HepG2 (cell line): Measurements from ENCODE around the gene MRPL2. TPM values are rescaled to one million over a fixed set of nuclear protein-coding genes. Genes with fewer than 3 reads are reported as not detected.

ENCODE experiments used
- GABPB1 ChIP-seq: IDR thresholded peaks from 2 replicates; pipeline ENCODE4 v1.6.1; 2016; ENCODE audit warnings: mild to moderate bottlenecking, missing genetic modification reagents, moderate library complexity, missing compliant biosample characterization
- KLF6 ChIP-seq: IDR thresholded peaks from 2 replicates; pipeline ENCODE4 v1.8.0; 2016; ENCODE audit warnings: missing biosample characterization, missing genetic modification reagents
- MZF1 ChIP-seq: sonication (generic); formaldehyde crosslinking; IDR thresholded peaks from 2 replicates; pipeline ENCODE4 v1.8.1; 2023; ENCODE audit warnings: mild to moderate bottlenecking, missing genetic modification reagents, borderline replicate concordance
- NCOA2 ChIP-seq: sonication (generic); formaldehyde crosslinking; IDR thresholded peaks from 2 replicates; pipeline ENCODE4 v1.8.0; 2022; ENCODE audit warnings: inconsistent platforms
- NPAS2 ChIP-seq: sonication (generic); formaldehyde crosslinking; IDR thresholded peaks from 2 replicates; pipeline ENCODE4 v1.8.0; 2022; ENCODE audit warnings: mild to moderate bottlenecking, missing genetic modification reagents, borderline replicate concordance
- NRL ChIP-seq: sonication (generic); formaldehyde crosslinking; IDR thresholded peaks from 2 replicates; pipeline ENCODE4 v1.5.0; 2020; ENCODE audit warnings: missing genetic modification reagents, mild to moderate bottlenecking, moderate library complexity, borderline replicate concordance
- PLRG1 ChIP-seq: fragments of 450-650 bp; conservative IDR thresholded peaks from 2 replicates; pipeline ENCODE4 v1.6.1; 2016
- STAG1 ChIP-seq: sonication (generic); formaldehyde crosslinking; IDR thresholded peaks from 2 replicates; pipeline ENCODE4 v1.4.0; 2020; ENCODE audit warnings: missing genetic modification reagents
- TAF1 ChIP-seq: sonication (generic); formaldehyde crosslinking; IDR thresholded peaks from 2 replicates; pipeline ENCODE4 v1.4.0; 2020; ENCODE audit warnings: missing genetic modification reagents
- ZNF124 ChIP-seq: sonication (generic); formaldehyde crosslinking; IDR thresholded peaks from 2 replicates; pipeline ENCODE4 v1.4.0; 2020; ENCODE audit warnings: missing genetic modification reagents
- ZNF556 ChIP-seq: sonication (generic); formaldehyde crosslinking; IDR thresholded peaks from 2 replicates; pipeline ENCODE4 v1.4.0; 2020; ENCODE audit warnings: mild to moderate bottlenecking, missing genetic modification reagents, borderline replicate concordance
- polyA plus RNA-seq, 8 experiments: library from polyadenylated mRNA; depleted of rRNA in 3 of 8; stranded (reverse) in 7 of 8; unstranded in 1 of 8; fragments of >200 nt; fragmentation: Illumina TruSeq in 4 of 8; extraction: Trizol in 4 of 8; gene quantifications; 2 replicates each; pipeline versions ENCODE4 v1.2.1 to v1.2.3, GENCODE V29; 2011 to 2016; ENCODE audit warnings: low read depth in 4 of 8, missing spikeins in 1 of 8, mixed read lengths in 1 of 8; ENCODE audit not compliant: insufficient read depth in 1 of 8
- total RNA-seq, 5 experiments: library from RNA; depleted of rRNA; stranded (reverse); fragments of >200 nt; fragmentation: Illumina TruSeq; extraction: Trizol; gene quantifications; 2 replicates each; pipeline ENCODE4 v1.2.3, GENCODE V29; 2016; ENCODE audit warnings: low read depth in 1 of 5
- TF ChIP-seq, protein P1 (sequence below), 2 experiments: fragments of 450-650 bp in 1 of 2; sonication (generic) in 1 of 2; formaldehyde crosslinking in 1 of 2; IDR thresholded peaks; 2 replicates each; pipeline versions ENCODE4 v1.6.1 to v1.8.0; 2016 to 2022; ENCODE audit warnings: antibody characterized with exemption in 1 of 2, mild to moderate bottlenecking in 1 of 2, missing genetic modification reagents in 1 of 2
- TF ChIP-seq, protein P2 (sequence below): sonication (generic); formaldehyde crosslinking; IDR thresholded peaks from 2 replicates; pipeline ENCODE4 v1.4.0; 2020; ENCODE audit warnings: missing genetic modification reagents
- TF ChIP-seq, protein P3 (sequence below): sonication (generic); formaldehyde crosslinking; conservative IDR thresholded peaks from 2 replicates; pipeline ENCODE4 v1.4.0; 2020; ENCODE audit warnings: missing genetic modification reagents
- TF ChIP-seq, protein P4 (sequence below): sonication (generic); formaldehyde crosslinking; IDR thresholded peaks from 2 replicates; pipeline ENCODE4 v1.8.0; 2022; ENCODE audit warnings: low read depth, missing genetic modification reagents

MRPL2 gene
- total and polyA plus RNA-seq, 2 of the 13 experiments (the other 11 are each of a cell fraction or from before 2014, with no cell fraction given): 56.8 to 65.6 TPM

DNA sequence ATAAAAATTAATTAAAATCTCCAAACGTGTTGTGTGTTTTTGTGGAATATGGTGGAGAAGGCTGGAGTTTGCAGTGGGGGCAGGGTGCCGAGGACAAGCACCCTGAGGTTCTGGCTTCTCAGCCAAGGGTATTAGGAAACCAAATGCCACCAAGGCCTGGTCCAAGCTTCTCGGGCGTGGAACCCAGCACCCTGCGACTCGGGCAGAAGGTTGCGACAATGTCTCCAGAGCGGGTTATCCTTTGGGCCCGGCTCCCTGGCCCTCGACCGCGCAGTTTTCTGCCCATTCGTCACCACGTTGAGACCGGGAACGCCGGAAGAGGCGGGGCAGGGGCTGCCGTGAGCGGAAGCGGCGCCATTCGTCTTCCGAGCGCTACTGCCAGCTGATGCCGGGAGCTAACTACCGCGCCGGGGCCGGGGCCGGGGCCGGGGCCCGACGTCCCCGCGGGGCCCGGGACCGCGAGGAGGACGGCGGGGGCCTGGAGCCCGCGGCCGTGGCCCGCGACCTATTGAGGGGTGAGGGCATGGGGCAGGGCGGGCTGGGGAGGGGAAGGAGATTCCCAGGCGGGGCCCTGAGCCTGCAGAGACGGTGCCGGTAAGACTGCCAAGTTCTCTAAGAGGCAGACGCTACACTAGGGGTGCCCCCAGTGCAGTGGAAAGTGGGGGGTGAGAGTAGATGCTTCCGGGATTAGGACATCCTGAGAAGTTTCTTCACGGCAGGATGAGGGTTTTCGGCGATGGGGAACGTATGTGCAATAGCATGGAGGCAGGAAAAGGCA is 37.8 kb downstream of the MRPL2 start, which contains the start of gene RRP36 (continued):
- TF ChIP-seq, protein P1, sequence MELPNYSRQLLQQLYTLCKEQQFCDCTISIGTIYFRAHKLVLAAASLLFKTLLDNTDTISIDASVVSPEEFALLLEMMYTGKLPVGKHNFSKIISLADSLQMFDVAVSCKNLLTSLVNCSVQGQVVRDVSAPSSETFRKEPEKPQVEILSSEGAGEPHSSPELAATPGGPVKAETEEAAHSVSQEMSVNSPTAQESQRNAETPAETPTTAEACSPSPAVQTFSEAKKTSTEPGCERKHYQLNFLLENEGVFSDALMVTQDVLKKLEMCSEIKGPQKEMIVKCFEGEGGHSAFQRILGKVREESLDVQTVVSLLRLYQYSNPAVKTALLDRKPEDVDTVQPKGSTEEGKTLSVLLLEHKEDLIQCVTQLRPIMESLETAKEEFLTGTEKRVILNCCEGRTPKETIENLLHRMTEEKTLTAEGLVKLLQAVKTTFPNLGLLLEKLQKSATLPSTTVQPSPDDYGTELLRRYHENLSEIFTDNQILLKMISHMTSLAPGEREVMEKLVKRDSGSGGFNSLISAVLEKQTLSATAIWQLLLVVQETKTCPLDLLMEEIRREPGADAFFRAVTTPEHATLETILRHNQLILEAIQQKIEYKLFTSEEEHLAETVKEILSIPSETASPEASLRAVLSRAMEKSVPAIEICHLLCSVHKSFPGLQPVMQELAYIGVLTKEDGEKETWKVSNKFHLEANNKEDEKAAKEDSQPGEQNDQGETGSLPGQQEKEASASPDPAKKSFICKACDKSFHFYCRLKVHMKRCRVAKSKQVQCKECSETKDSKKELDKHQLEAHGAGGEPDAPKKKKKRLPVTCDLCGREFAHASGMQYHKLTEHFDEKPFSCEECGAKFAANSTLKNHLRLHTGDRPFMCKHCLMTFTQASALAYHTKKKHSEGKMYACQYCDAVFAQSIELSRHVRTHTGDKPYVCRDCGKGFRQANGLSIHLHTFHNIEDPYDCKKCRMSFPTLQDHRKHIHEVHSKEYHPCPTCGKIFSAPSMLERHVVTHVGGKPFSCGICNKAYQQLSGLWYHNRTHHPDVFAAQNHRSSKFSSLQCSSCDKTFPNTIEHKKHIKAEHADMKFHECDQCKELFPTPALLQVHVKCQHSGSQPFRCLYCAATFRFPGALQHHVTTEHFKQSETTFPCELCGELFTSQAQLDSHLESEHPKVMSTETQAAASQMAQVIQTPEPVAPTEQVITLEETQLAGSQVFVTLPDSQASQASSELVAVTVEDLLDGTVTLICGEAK (IDR thresholded peaks at IDR 0.05): no peak
- TF ChIP-seq, protein P1 (CRISPR knock-in tag; IDR thresholded peaks at IDR 0.05): peak; percentile 75
- TF ChIP-seq ZNF556 (no peak; the same call in 1 of the 2 replicates), NPAS2 (CRISPR knock-in tag) (no peak), PLRG1 (no peak), TAF1 (peak; percentile 79), NRL (peak; percentile 41; the same call in 1 of the 2 replicates), MZF1 (CRISPR knock-in tag) (no peak), STAG1 (CRISPR knock-in tag) (0 out of 2 replicates have a peak, but pooled peaks have one; percentile 3), KLF6 (CRISPR knock-in tag) (0 out of 2 replicates have a peak, but pooled peaks have one; percentile 63), ZNF124 (CRISPR knock-in tag) (peak; percentile 56; the same call in 1 of the 2 replicates), GABPB1 (CRISPR knock-in tag) (peak; percentile 95), NCOA2 (CRISPR knock-in tag) (no peak; the same call in 1 of the 2 replicates)
- TF ChIP-seq, protein P2, sequence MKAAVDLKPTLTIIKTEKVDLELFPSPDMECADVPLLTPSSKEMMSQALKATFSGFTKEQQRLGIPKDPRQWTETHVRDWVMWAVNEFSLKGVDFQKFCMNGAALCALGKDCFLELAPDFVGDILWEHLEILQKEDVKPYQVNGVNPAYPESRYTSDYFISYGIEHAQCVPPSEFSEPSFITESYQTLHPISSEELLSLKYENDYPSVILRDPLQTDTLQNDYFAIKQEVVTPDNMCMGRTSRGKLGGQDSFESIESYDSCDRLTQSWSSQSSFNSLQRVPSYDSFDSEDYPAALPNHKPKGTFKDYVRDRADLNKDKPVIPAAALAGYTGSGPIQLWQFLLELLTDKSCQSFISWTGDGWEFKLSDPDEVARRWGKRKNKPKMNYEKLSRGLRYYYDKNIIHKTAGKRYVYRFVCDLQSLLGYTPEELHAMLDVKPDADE (CRISPR knock-in tag): no peak
- TF ChIP-seq, protein P3, sequence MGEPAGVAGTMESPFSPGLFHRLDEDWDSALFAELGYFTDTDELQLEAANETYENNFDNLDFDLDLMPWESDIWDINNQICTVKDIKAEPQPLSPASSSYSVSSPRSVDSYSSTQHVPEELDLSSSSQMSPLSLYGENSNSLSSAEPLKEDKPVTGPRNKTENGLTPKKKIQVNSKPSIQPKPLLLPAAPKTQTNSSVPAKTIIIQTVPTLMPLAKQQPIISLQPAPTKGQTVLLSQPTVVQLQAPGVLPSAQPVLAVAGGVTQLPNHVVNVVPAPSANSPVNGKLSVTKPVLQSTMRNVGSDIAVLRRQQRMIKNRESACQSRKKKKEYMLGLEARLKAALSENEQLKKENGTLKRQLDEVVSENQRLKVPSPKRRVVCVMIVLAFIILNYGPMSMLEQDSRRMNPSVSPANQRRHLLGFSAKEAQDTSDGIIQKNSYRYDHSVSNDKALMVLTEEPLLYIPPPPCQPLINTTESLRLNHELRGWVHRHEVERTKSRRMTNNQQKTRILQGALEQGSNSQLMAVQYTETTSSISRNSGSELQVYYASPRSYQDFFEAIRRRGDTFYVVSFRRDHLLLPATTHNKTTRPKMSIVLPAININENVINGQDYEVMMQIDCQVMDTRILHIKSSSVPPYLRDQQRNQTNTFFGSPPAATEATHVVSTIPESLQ: no peak
- TF ChIP-seq, protein P4, sequence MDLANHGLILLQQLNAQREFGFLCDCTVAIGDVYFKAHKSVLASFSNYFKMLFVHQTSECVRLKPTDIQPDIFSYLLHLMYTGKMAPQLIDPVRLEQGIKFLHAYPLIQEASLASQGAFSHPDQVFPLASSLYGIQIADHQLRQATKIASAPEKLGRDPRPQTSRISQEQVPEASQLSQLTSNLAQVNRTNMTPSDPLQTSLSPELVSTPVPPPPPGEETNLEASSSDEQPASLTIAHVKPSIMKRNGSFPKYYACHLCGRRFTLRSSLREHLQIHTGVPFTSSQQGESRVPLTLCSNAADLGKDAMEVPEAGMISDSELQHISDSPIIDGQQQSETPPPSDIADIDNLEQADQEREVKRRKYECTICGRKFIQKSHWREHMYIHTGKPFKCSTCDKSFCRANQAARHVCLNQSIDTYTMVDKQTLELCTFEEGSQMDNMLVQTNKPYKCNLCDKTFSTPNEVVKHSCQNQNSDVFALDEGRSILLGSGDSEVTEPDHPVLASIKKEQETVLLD (CRISPR knock-in tag): 0 out of 2 replicates have a peak, but pooled peaks have one; percentile 53
